CD14-positive monocyte (primary cell): ENCODE results near the gene ZRSR2. TPM values are rescaled to one million over a fixed set of nuclear protein-coding genes. Genes with fewer than 3 reads are reported as not detected.
"Not testable (repeated sequence)": the region's sequence is repeated elsewhere in the genome, so short reads cannot be mapped to it uniquely, and the experiment has no call there.

Experiments
- DNase-seq, 3 donors: peaks; one replicate each; pipeline ENCODE4 v3.0.0-alpha.2; 2011 to 2022
- H2AFZ ChIP-seq: 2 replicates; pipeline ENCODE4 v1.6.0; 2012; ENCODE audit warnings: mild to moderate bottlenecking, low read depth, low read length, inconsistent platforms; ENCODE audit not compliant: insufficient read depth, poor library complexity, severe bottlenecking
- H3K27ac ChIP-seq, 2 donors: 1 replicate in 1 of 2; 2 replicates in 1 of 2; pipeline ENCODE4 v1.5.1; 2012 to 2013; ENCODE audit warnings: low read length in 2 of 2, control low read depth in 1 of 2, inconsistent platforms in 1 of 2, low read depth in 1 of 2, mild to moderate bottlenecking in 1 of 2
- H3K27me3 ChIP-seq, 2 donors: one replicate each; pipeline versions ENCODE4 v1.6.0 to v1.6.1; 2011 to 2013; ENCODE audit warnings: low read length in 2 of 2; ENCODE audit not compliant: control insufficient read depth in 2 of 2, insufficient read depth in 2 of 2
- H3K36me3 ChIP-seq, 2 donors: replicated peaks in 1 of 2; 1 replicate in 1 of 2; 2 replicates in 1 of 2; pipeline versions ENCODE4 v1.5.1 to v1.6.1; 2012 to 2013; ENCODE audit warnings: low read length in 2 of 2, control low read depth in 1 of 2, inconsistent platforms in 1 of 2, mild to moderate bottlenecking in 1 of 2; ENCODE audit not compliant: insufficient read depth in 2 of 2, control insufficient read depth in 1 of 2
- H3K4me1 ChIP-seq, 2 donors: 1 replicate in 1 of 2; 2 replicates in 1 of 2; pipeline versions ENCODE4 v1.5.1 to v1.6.1; 2012 to 2013; ENCODE audit warnings: low read length in 2 of 2, control low read depth in 1 of 2, inconsistent platforms in 1 of 2, mild to moderate bottlenecking in 1 of 2, moderate library complexity in 1 of 2; ENCODE audit not compliant: insufficient read depth in 2 of 2, control insufficient read depth in 1 of 2
- H3K4me2 ChIP-seq: replicated peaks from 2 replicates; pipeline ENCODE3; 2012; ENCODE audit warnings: low read length, moderate library complexity, mild to moderate bottlenecking; ENCODE audit not compliant: poor library complexity, severe bottlenecking; ENCODE audit errors: extremely low read depth
- H3K4me3 ChIP-seq, 3 experiments: fragments of 200-600 bp in 1 of 3; sonication (generic) in 1 of 3; replicated peaks in 1 of 3; 1 replicate in 2 of 3; 2 replicates in 1 of 3; pipeline ENCODE4 v1.5.1; 2011 to 2013; ENCODE audit warnings: low read length in 3 of 3, mild to moderate bottlenecking in 3 of 3, control low read depth in 2 of 3, low read depth in 2 of 3, inconsistent platforms in 1 of 3, moderate library complexity in 1 of 3
- H3K79me2 ChIP-seq: 2 replicates; pipeline ENCODE4 v1.6.0; 2012; ENCODE audit warnings: mild to moderate bottlenecking, control low read depth, inconsistent platforms, low read length, moderate library complexity; ENCODE audit not compliant: insufficient read depth
- H3K9ac ChIP-seq: 2 replicates; pipeline ENCODE4 v1.6.0; 2017; ENCODE audit warnings: low read length, mild to moderate bottlenecking; ENCODE audit not compliant: insufficient read depth, poor library complexity, severe bottlenecking
- H3K9me3 ChIP-seq, 2 donors: replicated peaks in 1 of 2; 1 replicate in 1 of 2; 2 replicates in 1 of 2; pipeline versions ENCODE4 v1.5.1 to v1.6.1; 2012 to 2013; ENCODE audit warnings: low read length in 2 of 2, control low read depth in 1 of 2; ENCODE audit not compliant: control insufficient read depth in 1 of 2, insufficient read depth in 1 of 2
- H4K20me1 ChIP-seq: 2 replicates; pipeline ENCODE4 v1.6.0; 2012; ENCODE audit warnings: mild to moderate bottlenecking, low read length, control low read depth, moderate library complexity; ENCODE audit not compliant: insufficient read depth
- H3K27ac Mint-ChIP-seq, 7 donors: one replicate each; pipeline ENCODE4 v1.8.0; 2020; ENCODE audit warnings: mild to moderate bottlenecking in 7 of 7, mixed read lengths in 7 of 7, moderate library complexity in 6 of 7, inconsistent platforms in 2 of 7
- H3K27me3 Mint-ChIP-seq, 3 donors: one replicate each; pipeline ENCODE4 v1.8.0; 2021 to 2022; ENCODE audit warnings: low read depth in 3 of 3, mild to moderate bottlenecking in 3 of 3, mixed read lengths in 3 of 3, moderate library complexity in 3 of 3, inconsistent platforms in 1 of 3
- H3K36me3 Mint-ChIP-seq, 2 donors: one replicate each; pipeline ENCODE4 v1.8.0; 2020; ENCODE audit warnings: mixed read lengths in 2 of 2, inconsistent platforms in 1 of 2, mild to moderate bottlenecking in 1 of 2
- H3K4me1 Mint-ChIP-seq: one replicate; pipeline ENCODE4 v1.8.0; 2020; ENCODE audit warnings: mild to moderate bottlenecking, mixed read lengths
- H3K4me3 Mint-ChIP-seq, 2 donors: one replicate each; pipeline ENCODE4 v1.8.0; 2020; ENCODE audit warnings: mild to moderate bottlenecking in 2 of 2, mixed read lengths in 2 of 2, moderate library complexity in 1 of 2
- H3K9me3 Mint-ChIP-seq, 7 donors: one replicate each; pipeline ENCODE4 v1.8.0; 2020 to 2022; ENCODE audit warnings: mixed read lengths in 7 of 7, mild to moderate bottlenecking in 6 of 7, moderate library complexity in 6 of 7, inconsistent platforms in 2 of 7
- WGBS: methylation state at CpG from one replicate; pipeline ENCODE4 v1.1.5; 2013; ENCODE audit warnings: missing lambda C conversion rate; ENCODE audit not compliant: insufficient coverage; 5-methylcytosine and 5-hydroxymethylcytosine counted together
- intact Hi-C, 2 donors: fragments of 100-400 bp; cut with micrococcal nuclease; formaldehyde crosslinking; loops; one replicate each; pipeline versions ENCODE4 v1.15.0 to v1.15.1; 2023
- polyA plus RNA-seq, 3 donors: library from polyadenylated mRNA; depleted of rRNA in 1 of 3; unstranded in 2 of 3; stranded (reverse) in 1 of 3; fragments of 300-500 nt in 2 of 3; fragments of >200 nt in 1 of 3; fragmentation: Illumina TruSeq in 2 of 3; gene quantifications; 1 replicate in 2 of 3; 2 replicates in 1 of 3; pipeline ENCODE4 v1.2.3, GENCODE V29; 2012 to 2021
- TF ChIP-seq, protein P1 (sequence below): fragments of 200-600 bp; IDR thresholded peaks from one replicate; pipeline ENCODE4 v1.8.0; 2022; ENCODE audit warnings: antibody characterized with exemption, mild to moderate bottlenecking

Gene ZRSR2
- polyA plus RNA-seq, 3 donors = 9.3 to 32.1 (median 11.2) TPM

- DNase-seq = no peak
- Mint-ChIP-seq H3K27me3 (peaks cover 0 to 18% (median 0%) of the 10 kb centered on the region in 3 donors), H3K9me3 (peaks cover 0 to 2% (median 0%) of the 10 kb centered on the region in 7 donors), H3K4me1 (peaks cover 27% of the 10 kb centered on the region), H3K36me3 (peaks cover 14 to 56% of the 10 kb centered on the region in 2 donors), H3K27ac (peak overlapping the region; percentile 59 to 87 (median 79)), H3K4me3 (no peak overlapping the region)
- H3K4me3 ChIP-seq = no peak overlapping the region
- H4K20me1 ChIP-seq = peaks cover 3% of the 10 kb centered on the region
- H3K27ac ChIP-seq = peak overlapping the region in 1 of 2 donors; percentile 22
- TF ChIP-seq, protein P1, sequence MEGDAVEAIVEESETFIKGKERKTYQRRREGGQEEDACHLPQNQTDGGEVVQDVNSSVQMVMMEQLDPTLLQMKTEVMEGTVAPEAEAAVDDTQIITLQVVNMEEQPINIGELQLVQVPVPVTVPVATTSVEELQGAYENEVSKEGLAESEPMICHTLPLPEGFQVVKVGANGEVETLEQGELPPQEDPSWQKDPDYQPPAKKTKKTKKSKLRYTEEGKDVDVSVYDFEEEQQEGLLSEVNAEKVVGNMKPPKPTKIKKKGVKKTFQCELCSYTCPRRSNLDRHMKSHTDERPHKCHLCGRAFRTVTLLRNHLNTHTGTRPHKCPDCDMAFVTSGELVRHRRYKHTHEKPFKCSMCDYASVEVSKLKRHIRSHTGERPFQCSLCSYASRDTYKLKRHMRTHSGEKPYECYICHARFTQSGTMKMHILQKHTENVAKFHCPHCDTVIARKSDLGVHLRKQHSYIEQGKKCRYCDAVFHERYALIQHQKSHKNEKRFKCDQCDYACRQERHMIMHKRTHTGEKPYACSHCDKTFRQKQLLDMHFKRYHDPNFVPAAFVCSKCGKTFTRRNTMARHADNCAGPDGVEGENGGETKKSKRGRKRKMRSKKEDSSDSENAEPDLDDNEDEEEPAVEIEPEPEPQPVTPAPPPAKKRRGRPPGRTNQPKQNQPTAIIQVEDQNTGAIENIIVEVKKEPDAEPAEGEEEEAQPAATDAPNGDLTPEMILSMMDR = no peak
- H3K4me1 ChIP-seq = peaks cover 18 to 36% of the 10 kb centered on the region in 2 donors
- H3K9ac ChIP-seq = no peak overlapping the region
- WGBS = 89% methylated on average over 1 of the region's 9 CpGs
- intact Hi-C loops = no loop called here
- peaks cover 0 to 9% of the 10 kb centered on the region in 2 donors for H3K36me3 ChIP-seq
- H3K79me2 ChIP-seq = peaks cover 53% of the 10 kb centered on the region
- H2AFZ ChIP-seq = no peak overlapping the region
- no peaks in the 10 kb centered on the region for H3K9me3 ChIP-seq
- H3K27me3 ChIP-seq = peaks cover 0 to 3% of the 10 kb centered on the region in 2 donors
- H3K4me2 ChIP-seq = no peak overlapping the region
These were observed 46.0 kb upstream of the ZRSR2 start for GRCh38 chrX:15744181-15744867.

- intact Hi-C loops = no loop called here
- H3K4me3 ChIP-seq = peak overlapping the region in 1 of 3 experiments; percentile 34
- peaks cover 25 to 43% of the 10 kb centered on the region in 2 donors for H3K4me1 ChIP-seq
- TF ChIP-seq, protein P1 = no peak
- peaks cover 0 to 9% of the 10 kb centered on the region in 2 donors for H3K36me3 ChIP-seq
- H3K36me3 Mint-ChIP-seq = peaks cover 14 to 62% of the 10 kb centered on the region in 2 donors
- H3K9me3 Mint-ChIP-seq = peaks cover 0 to 2% (median 0%) of the 10 kb centered on the region in 7 donors
- no peak overlapping the region for H3K9ac ChIP-seq
- DNase-seq = peak; percentile 43 to 57 (median 51)
- peak overlapping the region; percentile 59 to 87 (median 76) for H3K27ac Mint-ChIP-seq
- H3K4me2 ChIP-seq = peak overlapping the region; percentile 35
- H3K9me3 ChIP-seq = no peaks in the 10 kb centered on the region
- H4K20me1 ChIP-seq = no peaks in the 10 kb centered on the region
- H2AFZ ChIP-seq = no peak overlapping the region
- peaks cover 36% of the 10 kb centered on the region for H3K4me1 Mint-ChIP-seq
- no CpG with 5 or more reads among the region's 4 CpGs for WGBS
- H3K79me2 ChIP-seq = peaks cover 48% of the 10 kb centered on the region
- peak overlapping the region in 1 of 2 donors; percentile 50 for H3K27ac ChIP-seq
- peaks cover 0 to 22% (median 0%) of the 10 kb centered on the region in 3 donors for H3K27me3 Mint-ChIP-seq
- H3K4me3 Mint-ChIP-seq = no peak overlapping the region
- peaks cover 0 to 2% of the 10 kb centered on the region in 2 donors for H3K27me3 ChIP-seq
These were observed 45.1 kb upstream of the ZRSR2 start for GRCh38 chrX:15745179-15745578.

GRCh38 chrX:15746651-15747050 is 43.6 kb upstream of the ZRSR2 start:
- H3K4me2 ChIP-seq, H3K27me3 ChIP-seq, H3K36me3 ChIP-seq, intact Hi-C loops, H3K9ac ChIP-seq, H3K9me3 Mint-ChIP-seq, H3K4me3 ChIP-seq, H4K20me1 ChIP-seq, DNase-seq, H3K4me3 Mint-ChIP-seq, H2AFZ ChIP-seq, H3K27ac ChIP-seq, H3K9me3 ChIP-seq: not testable (repeated sequence)
- Mint-ChIP-seq H3K27ac (peak overlapping the region in 3 of 7 donors; percentile 5 to 41 (median 26)), H3K27me3 (peaks cover 0 to 22% (median 0%) of the 10 kb centered on the region in 3 donors), H3K36me3 (peaks cover 14 to 69% of the 10 kb centered on the region in 2 donors), H3K4me1 (peaks cover 50% of the 10 kb centered on the region)
- Histone ChIP-seq H3K4me1 (peaks cover 39 to 57% of the 10 kb centered on the region in 2 donors), H3K79me2 (peaks cover 41% of the 10 kb centered on the region)
- WGBS = 100% methylated on average over 2 of the region's 6 CpGs
